ENCODE measurements around the gene SLC6A2.

SLC6A2 gene

GRCh38 chr16:55660026-55660425 lies 4.2 kb downstream of the SLC6A2 start:
- Histone ChIP-seq H3K79me2 (no peaks in the 10 kb centered on the region), H3K27ac (no peak overlapping the region), H3K9ac (no peak overlapping the region), H3K36me3 (ENCODE audit: control insufficient read depth, insufficient read depth, low read length) (no peaks in the 10 kb centered on the region), H3K9me3 (ENCODE audit: control insufficient read depth, low read length) (no peaks in the 10 kb centered on the region), H3K4me1 (no peaks in the 10 kb centered on the region), H3K4me2 (ENCODE audit: low read length) (no peak overlapping the region), H3K4me3 (ENCODE audit: low read depth, low read length) (no peak overlapping the region), H3K27me3 (ENCODE audit: control insufficient read depth, insufficient read depth, low read length) (no peaks in the 10 kb centered on the region), H2AFZ (no peak overlapping the region)
- TF ChIP-seq CTCF (IDR thresholded peaks at IDR 0.05): no peak

- no peak for TF ChIP-seq CTCF (IDR thresholded peaks at IDR 0.05)
- Histone ChIP-seq H3K27ac (no peak overlapping the region), H3K9ac (no peak overlapping the region), H3K4me2 (ENCODE audit: low read length) (no peak overlapping the region), H3K4me1 (no peaks in the 10 kb centered on the region), H3K9me3 (ENCODE audit: control insufficient read depth, low read length) (no peaks in the 10 kb centered on the region), H3K27me3 (ENCODE audit: control insufficient read depth, insufficient read depth, low read length) (no peaks in the 10 kb centered on the region), H2AFZ (no peak overlapping the region), H3K4me3 (ENCODE audit: low read depth, low read length) (no peak overlapping the region), H3K79me2 (no peaks in the 10 kb centered on the region), H3K36me3 (ENCODE audit: control insufficient read depth, insufficient read depth, low read length) (no peaks in the 10 kb centered on the region)
Observed at GRCh38 chr16:55660828-55661227, 5.0 kb downstream of the SLC6A2 start.

GRCh38 chr16:55661941-55662643 lies 6.3 kb downstream of the SLC6A2 start:
- H3K4me1 ChIP-seq: no peaks in the 10 kb centered on the region
- no peaks in the 10 kb centered on the region for H3K9me3 ChIP-seq (ENCODE audit: control insufficient read depth, low read length)
- no peaks in the 10 kb centered on the region for H3K27me3 ChIP-seq (ENCODE audit: control insufficient read depth, insufficient read depth, low read length)
- H3K4me2 ChIP-seq (ENCODE audit: low read length): no peak overlapping the region
- H2AFZ ChIP-seq: no peak overlapping the region
- no peak overlapping the region for H3K27ac ChIP-seq
- H3K36me3 ChIP-seq (ENCODE audit: control insufficient read depth, insufficient read depth, low read length): no peaks in the 10 kb centered on the region
- no peak overlapping the region for H3K4me3 ChIP-seq (ENCODE audit: low read depth, low read length)
- no peak for TF ChIP-seq CTCF (IDR thresholded peaks at IDR 0.05)
- H3K79me2 ChIP-seq: no peaks in the 10 kb centered on the region
- no peak overlapping the region for H3K9ac ChIP-seq

DNA sequence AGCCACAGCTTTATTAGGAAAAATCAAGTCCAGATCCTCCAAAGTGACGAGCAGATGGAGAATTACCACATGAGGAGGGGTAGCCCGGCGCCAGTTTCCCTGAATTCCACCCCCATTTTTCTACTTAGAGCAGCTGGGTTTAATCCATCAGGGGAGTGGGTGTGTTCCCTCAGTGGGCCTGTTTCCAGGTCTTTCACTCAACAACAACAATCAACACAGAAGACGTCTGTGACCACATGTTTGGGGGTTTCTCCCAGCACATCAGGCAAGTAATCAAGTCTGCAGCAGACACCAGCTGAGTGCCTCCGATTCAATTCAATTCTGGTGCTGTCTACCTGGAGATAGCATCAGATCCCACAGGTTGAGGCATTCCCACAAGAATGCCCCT lies 6.8 kb downstream of the SLC6A2 start:
- H3K9me3 ChIP-seq (ENCODE audit: control insufficient read depth, low read length): no peaks in the 10 kb centered on the region
- H3K79me2 ChIP-seq: no peaks in the 10 kb centered on the region
- no peaks in the 10 kb centered on the region for H3K36me3 ChIP-seq (ENCODE audit: control insufficient read depth, insufficient read depth, low read length)
- no peak overlapping the region for H3K27ac ChIP-seq
- H2AFZ ChIP-seq: no peak overlapping the region
- H3K27me3 ChIP-seq (ENCODE audit: control insufficient read depth, insufficient read depth, low read length): no peaks in the 10 kb centered on the region
- no peak overlapping the region for H3K4me3 ChIP-seq (ENCODE audit: low read depth, low read length)
- no peak for TF ChIP-seq CTCF (IDR thresholded peaks at IDR 0.05)
- H3K4me2 ChIP-seq (ENCODE audit: low read length): no peak overlapping the region
- H3K9ac ChIP-seq: no peak overlapping the region
- H3K4me1 ChIP-seq: no peaks in the 10 kb centered on the region

DNA sequence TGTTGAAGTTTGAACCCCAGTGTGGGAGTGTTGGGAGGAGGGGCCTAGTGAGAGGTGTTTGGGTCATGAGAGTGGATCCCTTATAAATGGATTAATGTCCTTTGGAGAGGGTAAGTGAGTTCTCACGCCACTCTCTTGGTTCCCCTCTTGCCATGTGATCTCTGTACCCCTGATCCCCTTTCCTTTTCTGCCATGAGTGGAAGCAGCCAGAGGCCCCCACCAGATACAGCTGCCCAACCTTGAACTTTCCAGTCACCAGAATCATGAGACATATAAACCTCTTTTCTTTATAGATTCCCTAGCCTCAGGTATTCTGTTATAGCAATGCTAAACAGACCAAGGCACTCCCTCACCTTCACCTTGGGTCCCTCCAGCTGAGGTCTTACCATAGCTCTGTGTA lies 7.4 kb downstream of the SLC6A2 start:
- Histone ChIP-seq H3K36me3 (ENCODE audit: control insufficient read depth, insufficient read depth, low read length) (no peaks in the 10 kb centered on the region), H3K27ac (no peak overlapping the region), H3K9me3 (ENCODE audit: control insufficient read depth, low read length) (no peaks in the 10 kb centered on the region), H3K4me2 (ENCODE audit: low read length) (no peak overlapping the region), H3K4me1 (no peaks in the 10 kb centered on the region), H3K79me2 (no peaks in the 10 kb centered on the region), H3K9ac (no peak overlapping the region), H3K4me3 (ENCODE audit: low read depth, low read length) (no peak overlapping the region), H3K27me3 (ENCODE audit: control insufficient read depth, insufficient read depth, low read length) (no peaks in the 10 kb centered on the region), H2AFZ (no peak overlapping the region)
- no peak for TF ChIP-seq CTCF (IDR thresholded peaks at IDR 0.05)
